Measurements from ENCODE around the gene RET. TPM values are rescaled to one million over a fixed set of nuclear protein-coding genes. Genes with fewer than 3 reads are reported as not detected.

Gene RET
- total and polyA plus RNA-seq, 2 of the 8 experiments (the other 6 are each of a cell fraction or from before 2014, with no cell fraction given) = 6.7 to 8.4 TPM

GRCh38 chr10:43122826-43123225 lies 46.0 kb downstream of the RET start:
- Histone ChIP-seq H3K56ac (replicated peaks; ENCODE audit: insufficient read length, low read depth, low read length) (no peak overlapping the region), H3K9ac (replicated peaks in 1 of 4; ENCODE audit: extremely low read depth in 1 of 4, low read depth in 3 of 4, low read length in 3 of 4) (no peak overlapping the region), H2BK5ac (ENCODE audit: low read depth, low read length) (no peak overlapping the region), H4K8ac (ENCODE audit: extremely low read depth, insufficient read depth, low read length) (no peak overlapping the region), H3K4me1 (replicated peaks in 1 of 4; ENCODE audit: control insufficient read depth in 3 of 4, insufficient read depth in 4 of 4, low read length in 3 of 4) (no peaks in the 10 kb centered on the region), H3K27ac (ENCODE audit: low read depth, low read length) (no peak overlapping the region), H3K14ac (ENCODE audit: insufficient read length) (no peak overlapping the region), H3K4me2 (ENCODE audit: insufficient read depth in 1 of 2, low read depth in 2 of 2, low read length in 2 of 2) (no peak overlapping the region), H3K79me1 (ENCODE audit: low read depth, low read length) (no peaks in the 10 kb centered on the region), H2BK15ac (ENCODE audit: low read length) (no peak overlapping the region), H3K23ac (ENCODE audit: insufficient read length) (no peak overlapping the region), H3K4ac (replicated peaks; ENCODE audit: insufficient read length, low read depth, low read length) (no peak overlapping the region), H3K18ac (ENCODE audit: extremely low read depth, low read length) (no peak overlapping the region), H4K20me1 (replicated peaks in 1 of 2; ENCODE audit: control insufficient read depth in 1 of 2, insufficient read depth in 2 of 2, low read length in 2 of 2) (no peaks in the 10 kb centered on the region), H4K91ac (replicated peaks; ENCODE audit: insufficient read length, low read length) (no peak overlapping the region), H3K79me2 (ENCODE audit: control insufficient read depth in 1 of 2, insufficient read depth in 2 of 2, low read length in 2 of 2) (no peaks in the 10 kb centered on the region), H3K23me2 (ENCODE audit: low read depth, low read length) (no peaks in the 10 kb centered on the region), H3K9me3 (ENCODE audit: insufficient read depth in 2 of 2, low read depth in 1 of 2, low read length in 1 of 2) (no peaks in the 10 kb centered on the region), H3K27me3 (replicated peaks in 1 of 4; ENCODE audit: control insufficient read depth in 3 of 4, extremely low read depth in 1 of 4, insufficient read depth in 3 of 4, low read length in 3 of 4) (no peaks in the 10 kb centered on the region), H2BK12ac (ENCODE audit: low read depth, low read length) (no peak overlapping the region), H3K4me3 (ENCODE audit: extremely low read depth in 1 of 4, insufficient read depth in 2 of 4, low read depth in 3 of 4, low read length in 4 of 4) (no peak overlapping the region), H4K5ac (ENCODE audit: insufficient read length, low read depth, low read length) (no peak overlapping the region), H2BK20ac (ENCODE audit: low read length) (no peak overlapping the region), H2BK120ac (replicated peaks; ENCODE audit: low read depth, low read length) (no peak overlapping the region), H2AFZ (ENCODE audit: low read length) (no peak overlapping the region), H3K36me3 (ENCODE audit: control insufficient read depth in 2 of 4, insufficient read depth in 4 of 4, low read length in 3 of 4) (no peaks in the 10 kb centered on the region; a peak in 2 of 8 replicates), H2AK5ac (ENCODE audit: low read depth, low read length) (no peak overlapping the region)
- CTCF ChIA-PET (ENCODE audit: partially characterized antibody) = interaction anchor here (0.8 kb wide), 1 partner anchor 133 kb away, joined by 3 read pairs; no protein-coding TSS in a partner anchor
- POLR2A ChIA-PET (ENCODE audit: partially characterized antibody) = no interaction called here
- TF ChIP-seq KDM4A (IDR thresholded peaks at IDR 0.05; ENCODE audit: low read depth, low read length, severe bottlenecking) (no peak), CTBP2 (IDR thresholded peaks at IDR 0.05; ENCODE audit: borderline replicate concordance, insufficient read depth, insufficient read length, low read length) (no peak)
- 88% methylated on average over 7 of the region's 7 CpGs; no CpG with 5 or more reads in 1 of the 2 experiments for WGBS, 2 experiments (ENCODE audit: extremely low coverage in 1 of 2, insufficient coverage in 1 of 2, insufficient read length in 1 of 2, insufficient replicate concordance in 2 of 2, low coverage in 1 of 2, low lambda C conversion rate in 2 of 2, missing lambda C conversion rate in 1 of 2)
- FAIRE-seq (no peak), DNase-seq (ENCODE audit: low read depth in 1 of 2, low spot score in 2 of 2) (no peak)

Data from H1 (cell line).